HG03571 (cell line): ENCODE results near the gene PCYOX1L.

ENCODE experiments used
- ATAC-seq: cut with Tn5 transposase; IDR thresholded peaks from one replicate; pipeline ENCODE4 v1.9.1; 2021; ENCODE audit not compliant: unreplicated experiment

PCYOX1L gene

DNA sequence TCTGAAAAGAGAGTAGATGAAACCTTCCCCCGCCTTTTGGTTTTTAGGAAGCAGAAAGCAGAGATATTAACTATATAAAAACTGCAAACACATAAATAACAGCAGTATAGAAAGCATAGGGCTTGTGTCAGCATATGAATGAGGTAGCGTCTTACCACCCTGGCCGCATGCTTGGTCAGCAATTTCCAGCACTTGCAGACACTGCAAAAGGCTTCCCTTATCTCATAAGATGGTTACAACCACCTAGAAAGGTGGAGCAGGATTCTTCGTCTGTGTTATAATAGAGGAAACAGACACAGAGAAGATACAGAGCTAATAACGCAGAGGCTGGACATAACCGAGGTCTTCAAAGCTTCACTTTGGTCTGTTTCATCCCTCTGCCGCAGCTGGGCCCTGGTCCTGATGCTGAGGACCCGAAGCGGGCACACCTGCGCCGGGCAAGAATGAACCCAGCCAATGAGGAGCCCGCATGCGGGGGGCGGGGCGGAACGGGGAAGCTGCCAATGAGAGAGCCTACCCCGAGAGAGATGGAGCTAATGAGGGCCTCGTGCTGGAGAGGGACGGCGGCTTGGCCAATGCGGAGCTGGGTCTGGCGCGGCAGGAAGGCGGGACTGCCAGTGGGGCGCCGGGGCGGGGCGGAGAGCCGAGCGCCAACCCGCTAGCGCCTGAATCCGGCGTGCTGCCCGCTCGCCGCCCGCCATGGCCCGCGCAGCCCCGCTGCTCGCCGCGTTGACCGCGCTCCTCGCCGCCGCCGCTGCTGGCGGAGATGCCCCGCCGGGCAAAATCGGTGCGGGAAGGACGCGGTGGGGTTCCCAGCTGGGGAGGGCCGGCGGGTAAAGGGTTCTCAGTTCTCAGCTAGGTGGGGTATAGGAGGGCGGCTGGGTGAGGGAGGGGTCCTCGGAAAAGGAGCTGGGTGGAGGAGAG, at the start of gene PCYOX1L:
PCYOX1L (plus strand) TSS at position 677 of the 924 bp plus-strand sequence; CDS start at position 700, 23 bp downstream.
- peak; percentile 99 for ATAC-seq

- ATAC-seq, result no peak
Observed at GRCh38 chr5:149309354-149309753, 48.5 kb upstream of the PCYOX1L start.

- ATAC-seq, result no peak
Observed at GRCh38 chr5:149310488-149310887, 47.4 kb upstream of the PCYOX1L start.

DNA sequence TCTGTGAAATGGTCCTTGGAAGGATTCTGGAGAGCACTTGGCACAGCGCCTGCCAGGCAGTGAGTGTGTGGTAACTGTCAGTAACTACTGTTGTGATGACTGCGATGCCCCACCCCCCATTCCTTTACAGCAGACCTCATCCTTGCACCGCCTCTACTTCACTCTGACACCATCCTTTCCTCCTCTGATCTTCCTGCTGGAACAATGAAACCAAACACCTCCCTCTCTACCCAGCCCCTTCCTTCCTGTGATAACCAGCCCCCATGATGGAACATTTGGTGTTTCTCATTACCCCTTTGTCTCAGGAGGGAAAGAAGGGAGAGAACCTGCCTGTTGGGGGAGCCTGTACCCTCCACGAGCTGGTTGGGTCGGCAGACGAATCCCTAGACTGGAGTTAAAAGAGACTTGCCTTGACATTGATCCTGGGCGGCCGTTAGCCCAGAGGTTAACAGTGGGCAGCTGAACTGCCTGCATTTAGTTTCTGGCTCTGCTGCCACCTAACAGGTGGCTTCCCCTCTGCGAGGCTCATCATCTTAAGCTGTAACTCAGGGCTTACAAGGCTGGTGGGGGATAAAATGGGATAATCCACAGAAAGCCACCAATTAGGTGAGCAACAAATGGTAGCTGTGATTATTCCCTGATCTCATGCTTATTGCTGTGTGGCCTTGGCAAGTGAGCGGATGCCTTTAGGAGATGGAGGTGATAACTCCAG, 46.7 kb upstream of the PCYOX1L start:
- no peak for ATAC-seq

- no peak for ATAC-seq
Observed at GRCh38 chr5:149313151-149313841, 44.5 kb upstream of the PCYOX1L start.

- ATAC-seq, result no peak
Observed at GRCh38 chr5:149314571-149315111, 43.2 kb upstream of the PCYOX1L start.

DNA sequence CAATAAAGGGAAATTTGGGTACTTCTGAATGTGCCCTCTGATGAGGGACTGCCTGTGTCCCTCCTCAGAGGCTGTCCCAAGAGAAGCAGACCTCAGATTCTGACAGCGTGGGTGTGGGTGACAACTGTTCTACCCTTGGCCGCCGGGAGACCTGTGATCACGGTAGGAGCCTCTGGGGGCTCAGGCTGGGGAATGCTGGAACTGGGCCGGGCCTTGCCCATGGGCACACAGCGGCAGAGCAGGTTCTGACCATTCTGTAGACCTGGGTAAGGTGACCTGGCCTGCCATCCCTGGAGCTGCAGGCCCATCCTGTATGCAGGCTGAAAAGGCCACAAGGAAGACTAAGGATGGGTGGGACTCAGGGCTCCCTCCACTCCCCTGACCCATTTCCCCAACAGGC, 42.1 kb upstream of the PCYOX1L start:
- no peak for ATAC-seq

DNA sequence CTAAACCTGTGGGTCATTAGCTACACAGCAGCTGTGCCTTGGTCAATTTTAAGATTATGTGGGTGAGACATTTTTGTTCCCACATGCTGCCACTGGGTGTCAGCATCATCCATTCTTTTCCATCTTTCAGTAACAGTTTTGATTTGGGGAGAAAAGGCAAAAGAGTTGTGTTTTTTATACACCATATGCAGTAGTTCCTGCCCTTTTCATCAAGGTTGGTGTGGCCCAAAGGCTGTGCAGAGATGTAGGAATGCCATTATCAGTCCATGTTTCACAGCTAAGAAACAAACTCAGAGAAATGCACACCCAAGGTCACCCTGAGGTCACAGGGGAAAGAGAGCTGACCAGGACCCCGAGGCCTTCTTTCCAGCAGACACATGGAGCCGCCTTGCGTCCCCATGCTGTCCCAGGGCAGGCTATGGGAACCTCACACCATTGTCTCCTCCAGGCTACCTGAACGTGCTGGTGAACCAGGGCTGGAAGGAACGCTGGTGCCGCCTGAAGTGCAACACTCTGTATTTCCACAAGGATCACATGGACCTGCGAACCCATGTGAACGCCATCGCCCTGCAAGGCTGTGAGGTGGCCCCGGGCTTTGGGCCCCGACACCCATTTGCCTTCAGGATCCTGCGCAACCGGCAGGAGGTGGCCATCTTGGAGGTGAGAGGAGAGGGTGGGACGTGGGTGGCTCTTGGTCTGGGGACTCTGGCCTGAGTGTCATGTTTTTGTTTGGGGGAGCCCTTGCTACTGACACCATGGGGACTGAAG, 40.4 kb upstream of the PCYOX1L start:
- ATAC-seq, result peak; percentile 60

DNA sequence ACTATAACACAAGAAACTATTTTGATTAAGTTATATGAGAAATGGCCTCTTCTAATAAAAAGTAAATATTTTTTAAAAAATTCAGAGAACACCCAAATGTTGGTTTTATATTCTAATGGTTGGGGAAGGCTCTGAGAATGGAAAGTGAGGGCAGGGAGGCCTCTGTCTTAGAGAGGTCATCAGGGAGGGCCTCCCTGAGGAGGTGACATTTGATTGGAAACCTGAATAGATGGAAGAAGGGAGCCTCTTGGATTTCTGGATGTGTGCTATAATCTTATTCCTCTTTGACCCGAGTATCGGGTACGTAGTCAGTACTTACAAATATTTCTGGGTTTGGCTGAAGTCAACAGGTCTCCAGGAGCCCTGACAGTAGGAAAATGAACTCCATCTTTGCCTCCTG, 38.7 kb upstream of the PCYOX1L start:
- no peak for ATAC-seq

GRCh38 chr5:149320791-149321330, 37.0 kb upstream of the PCYOX1L start:
- ATAC-seq, result no peak

- no peak for ATAC-seq
Observed at GRCh38 chr5:149322518-149322917, 35.3 kb upstream of the PCYOX1L start.

DNA sequence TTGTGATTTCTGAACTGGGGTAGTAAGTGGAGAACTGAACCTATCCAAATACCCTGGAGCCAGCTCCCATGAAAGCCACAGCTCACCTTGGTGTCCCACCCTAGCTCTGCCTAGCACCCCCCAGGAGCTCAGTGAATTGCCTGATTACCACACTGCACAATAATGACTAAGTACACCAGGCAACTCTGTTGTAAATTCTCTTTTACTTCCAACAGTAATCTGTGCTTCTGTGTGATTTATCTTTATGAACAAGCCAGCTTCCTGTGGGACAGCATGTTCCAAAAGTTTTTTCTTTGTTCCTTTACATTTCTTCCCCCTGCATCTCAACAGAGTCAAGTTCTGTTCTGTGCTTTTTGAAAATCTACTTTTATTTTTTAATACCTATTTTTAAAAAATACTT, 34.6 kb upstream of the PCYOX1L start:
- no peak for ATAC-seq

DNA sequence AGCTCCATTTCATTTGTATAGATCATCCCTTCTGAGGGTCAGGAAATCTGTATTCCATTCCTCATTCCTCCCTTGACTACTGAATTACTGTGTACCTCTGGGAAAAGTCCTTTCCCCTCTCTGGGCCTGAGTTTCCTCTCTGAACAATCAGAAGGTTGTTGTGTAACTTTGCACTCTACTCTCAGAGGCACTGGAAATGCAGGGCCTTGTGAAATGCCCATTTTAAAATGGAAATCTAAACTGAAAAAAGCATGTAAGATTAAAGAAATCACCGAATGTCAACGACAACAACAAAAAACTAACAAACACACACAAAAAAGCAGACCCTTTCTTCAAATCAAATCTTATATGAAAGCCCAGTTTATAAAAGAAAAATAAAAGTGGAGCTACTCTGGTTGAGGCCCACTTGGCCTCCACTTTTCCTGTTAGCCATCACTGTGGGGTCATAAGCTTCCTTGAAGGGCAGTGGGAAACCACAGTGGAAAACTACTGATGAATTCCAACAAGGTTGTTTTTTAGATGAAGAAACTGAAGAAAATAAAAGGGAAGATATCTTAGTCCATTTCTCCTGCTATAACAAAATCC, 34.1 kb upstream of the PCYOX1L start:
- no peak for ATAC-seq

DNA sequence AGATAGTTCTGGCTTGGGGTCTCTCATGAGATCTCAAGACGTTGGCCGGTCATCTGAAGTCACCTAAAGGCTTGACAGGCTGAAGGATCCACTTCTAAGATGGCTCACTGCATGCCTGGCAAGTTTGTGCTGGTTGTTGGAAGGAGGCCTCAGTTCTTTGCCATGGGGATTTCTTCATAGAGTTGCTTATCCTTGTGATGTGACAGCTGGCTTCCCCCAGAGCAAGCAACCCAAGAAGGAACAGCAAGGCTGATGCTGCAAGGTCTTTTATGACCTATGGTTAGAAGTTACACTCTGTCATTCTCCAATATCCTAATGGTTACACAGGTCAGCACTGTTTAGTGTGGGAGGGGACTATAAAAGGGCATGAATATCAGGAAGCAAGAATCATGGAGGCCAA, 33.2 kb upstream of the PCYOX1L start:
- no peak for ATAC-seq

DNA sequence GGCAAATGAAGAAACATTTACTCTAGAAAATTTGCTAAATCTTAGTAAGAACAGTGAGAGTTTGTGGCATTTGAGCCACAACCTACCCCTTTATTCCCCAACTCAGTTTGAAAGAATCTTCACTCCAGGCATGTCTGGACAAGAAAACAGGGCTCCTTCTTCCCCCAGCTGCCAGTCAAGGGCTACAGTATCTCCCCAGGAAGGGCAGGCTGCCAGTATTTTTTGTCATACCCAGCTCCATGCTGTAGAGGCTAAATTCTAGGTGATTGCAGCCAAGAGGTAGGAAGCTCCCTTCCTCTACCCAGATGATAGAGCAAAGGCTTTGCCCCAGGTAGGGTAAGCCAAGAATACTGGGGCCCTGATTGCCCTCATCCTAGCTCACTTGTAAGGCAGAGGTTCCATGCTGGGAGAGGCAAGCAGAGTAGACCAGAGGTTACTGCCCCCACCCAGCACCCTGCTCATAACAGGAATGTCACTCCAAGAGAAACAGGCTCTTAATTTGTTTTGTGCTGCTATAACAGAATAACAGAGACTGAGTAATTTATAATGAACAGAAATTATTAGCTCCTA, 32.6 kb upstream of the PCYOX1L start:
- no peak for ATAC-seq

GRCh38 chr5:149325894-149326293, 32.0 kb upstream of the PCYOX1L start:
- ATAC-seq, result no peak

DNA sequence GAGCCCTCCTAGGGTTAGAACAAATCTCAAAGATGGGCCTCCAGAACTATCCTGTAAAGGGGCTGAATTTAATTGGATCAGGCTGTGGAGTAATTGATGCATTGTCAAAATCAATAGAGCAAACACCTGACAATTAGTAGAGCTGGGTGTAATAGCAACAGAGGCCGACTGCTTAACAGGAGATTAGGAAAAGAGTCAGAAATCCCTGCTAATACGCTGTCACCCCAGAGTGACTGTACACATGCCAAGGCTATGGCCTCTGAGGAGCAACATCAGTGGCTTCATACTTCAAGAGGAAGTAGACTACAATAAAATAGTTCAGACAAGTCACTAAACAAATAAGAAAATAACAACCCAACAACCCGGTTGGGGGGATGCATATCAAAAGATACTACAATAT, 31.2 kb upstream of the PCYOX1L start:
- ATAC-seq, result no peak

DNA sequence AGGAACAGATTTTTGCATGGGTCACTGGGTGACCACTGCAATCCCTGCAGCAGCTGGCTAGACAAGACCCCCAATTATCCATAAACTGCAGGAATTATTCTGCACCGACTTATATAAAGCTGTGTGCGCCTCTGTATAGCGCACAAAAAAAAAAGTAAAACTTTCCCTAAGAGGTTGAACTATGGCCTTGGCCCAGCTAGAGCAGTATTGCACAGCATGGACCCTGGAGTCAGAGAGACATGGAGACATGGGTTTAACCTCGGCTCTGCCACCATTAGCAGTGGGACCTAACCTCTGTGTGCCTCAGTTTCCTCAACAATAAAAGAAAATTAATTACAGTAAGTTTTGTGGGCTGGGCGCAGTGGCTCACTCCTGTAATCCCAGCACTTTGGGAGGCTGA, 29.7 kb upstream of the PCYOX1L start:
- no peak for ATAC-seq

- no peak for ATAC-seq
Observed at GRCh38 chr5:149333711-149334443, 24.0 kb upstream of the PCYOX1L start.
